Kidney epithelial cell (primary cell): ENCODE data around the gene XRCC1. TPM values are rescaled to one million over a fixed set of nuclear protein-coding genes. Genes with fewer than 3 reads are reported as not detected.
"Not testable (repeated sequence)": the region's sequence is repeated elsewhere in the genome, so short reads cannot be mapped to it uniquely, and the experiment has no call there.

Experiments used
- DNase-seq: peaks from one replicate; pipeline ENCODE4 v3.0.0-alpha.2; 2010; ENCODE audit warnings: low read depth
- H3K27me3 ChIP-seq: 2 replicates; pipeline ENCODE4 v1.6.0; 2011; ENCODE audit warnings: low read length; ENCODE audit not compliant: control insufficient read depth, insufficient read depth
- H3K36me3 ChIP-seq: 2 replicates; pipeline ENCODE4 v1.5.1; 2011; ENCODE audit warnings: low read length; ENCODE audit not compliant: control insufficient read depth, insufficient read depth
- H3K4me3 ChIP-seq: 2 replicates; pipeline ENCODE4 v1.5.1; 2011; ENCODE audit warnings: low read depth, mild to moderate bottlenecking, control low read depth, low read length
- CTCF ChIP-seq: IDR thresholded peaks from 2 replicates; pipeline ENCODE4 v1.5.1; 2011; ENCODE audit warnings: mild to moderate bottlenecking, moderate library complexity, low read length, control low read depth, inconsistent platforms; ENCODE audit not compliant: insufficient read depth, poor library complexity, severe bottlenecking
- total RNA-seq: library from RNA; depleted of rRNA; stranded (reverse); fragments of >200 nt; gene quantifications from 2 replicates; pipeline ENCODE4 v1.2.3, GENCODE V29; 2015

XRCC1 gene
- total RNA-seq, 1 donor from 2014 or later: 32.9 TPM

DNA sequence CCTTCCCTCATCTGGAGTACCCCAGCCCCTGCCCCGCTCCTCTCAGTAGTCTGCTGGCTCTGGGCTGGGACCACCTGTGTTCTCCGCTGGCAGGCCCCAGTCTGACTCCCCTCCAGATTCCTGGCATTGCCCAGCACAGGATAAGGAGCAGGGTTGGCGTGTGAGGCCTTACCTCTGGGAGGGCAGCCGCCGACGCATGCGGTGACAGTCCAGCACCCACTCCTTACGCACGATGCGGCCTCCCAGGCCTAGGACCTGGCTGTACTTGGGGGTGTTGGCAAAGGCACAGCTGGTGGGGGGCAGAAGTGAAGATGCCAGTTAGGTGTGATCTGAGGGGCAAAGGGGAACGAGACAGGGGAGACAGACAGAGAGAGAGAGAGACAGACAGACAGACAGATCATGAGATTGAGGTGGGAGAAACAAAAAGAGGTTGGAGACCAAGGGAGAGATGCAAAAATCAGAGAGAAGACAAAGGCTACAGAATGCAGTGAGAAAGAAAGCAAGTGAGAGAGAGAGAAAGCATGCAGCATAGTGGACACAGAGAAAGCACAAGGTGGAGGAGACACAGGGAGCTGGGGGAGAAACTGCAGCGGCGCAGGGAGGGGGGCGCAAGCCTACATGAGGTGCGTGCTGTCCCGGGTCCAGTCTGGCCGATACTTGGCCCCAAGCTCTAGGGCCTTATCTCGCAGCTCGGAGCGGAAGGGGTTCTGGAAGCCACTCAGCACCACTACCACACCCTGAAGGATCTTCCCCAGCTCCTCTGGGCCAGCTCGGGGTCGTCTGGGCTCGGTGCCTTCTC lies 23.7 kb downstream of the XRCC1 start:
- Histone ChIP-seq H3K4me3 (no peak overlapping the region), H3K36me3 (peaks cover 2% of the 10 kb centered on the region), H3K27me3 (no peaks in the 10 kb centered on the region)
- TF ChIP-seq CTCF: no peak
- no peak for DNase-seq

DNA sequence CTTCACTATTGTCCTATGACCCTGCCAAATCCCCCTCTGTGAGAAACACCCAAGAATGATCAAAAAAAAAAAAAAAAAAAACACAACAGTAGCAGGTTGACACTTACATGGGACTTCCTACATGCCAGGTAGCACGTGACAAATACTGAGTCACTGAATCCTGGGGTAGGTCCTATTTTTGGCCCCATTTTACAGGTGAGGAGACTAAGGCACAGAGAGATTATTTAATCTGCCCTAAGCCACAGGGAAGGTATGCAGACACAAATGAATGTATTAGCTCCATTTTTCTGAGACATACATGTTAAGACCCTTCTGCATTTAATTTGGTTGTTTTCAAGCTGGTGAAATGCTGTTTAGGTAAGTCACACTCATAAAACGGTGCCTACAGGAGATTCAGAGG lies 26.6 kb downstream of the XRCC1 start:
- Histone ChIP-seq H3K27me3 (no peaks in the 10 kb centered on the region), H3K36me3 (peaks cover 2% of the 10 kb centered on the region), H3K4me3 (no peak overlapping the region)
- no peak for DNase-seq
- no peak for TF ChIP-seq CTCF

- H3K4me3 ChIP-seq, H3K36me3 ChIP-seq, DNase-seq, H3K27me3 ChIP-seq: not testable (repeated sequence)
Observed at GRCh38 chr19:43547926-43548325, 27.4 kb downstream of the XRCC1 start.

- no peak for TF ChIP-seq CTCF
- peaks cover 2% of the 10 kb centered on the region for H3K36me3 ChIP-seq
- DNase-seq: no peak
- H3K27me3 ChIP-seq: no peaks in the 10 kb centered on the region
- H3K4me3 ChIP-seq: no peak overlapping the region
Observed at GRCh38 chr19:43546581-43546980, 28.7 kb downstream of the XRCC1 start.

GRCh38 chr19:43545981-43546380 lies 29.3 kb downstream of the XRCC1 start:
- no peaks in the 10 kb centered on the region for H3K27me3 ChIP-seq
- peaks cover 2% of the 10 kb centered on the region for H3K36me3 ChIP-seq
- no peak overlapping the region for H3K4me3 ChIP-seq
- TF ChIP-seq CTCF: no peak
- DNase-seq: no peak

DNA sequence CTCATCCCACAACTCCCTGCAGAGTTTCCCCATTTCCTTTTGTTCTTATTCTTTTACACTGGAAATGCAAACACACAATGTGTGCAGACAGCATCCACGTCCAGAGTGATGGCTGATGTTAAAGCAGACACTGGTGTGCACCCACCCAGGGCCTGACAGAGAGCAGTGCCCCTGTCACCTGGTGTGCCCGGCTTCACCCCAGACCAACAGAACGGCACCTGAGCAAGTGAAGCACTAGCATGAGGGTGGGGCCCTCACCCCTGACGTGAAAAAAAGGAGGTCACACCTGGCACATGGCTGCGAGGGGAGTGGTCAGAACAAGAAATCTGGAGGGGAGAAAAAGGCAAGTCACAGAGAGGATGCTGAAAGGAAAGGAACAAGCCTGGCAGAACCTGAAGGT lies 30.1 kb downstream of the XRCC1 start:
- H3K4me3 ChIP-seq: no peak overlapping the region
- peaks cover 2% of the 10 kb centered on the region for H3K36me3 ChIP-seq
- no peak for TF ChIP-seq CTCF
- DNase-seq: no peak
- no peaks in the 10 kb centered on the region for H3K27me3 ChIP-seq
